NCI-H2196 (cell line): ENCODE measurements around the gene MEIOB.
A peak's percentile ranks its signal among the peaks of the same experiment; 100 is the strongest.
"Not testable (repeated sequence)": the region's sequence is repeated elsewhere in the genome, so short reads cannot be mapped to it uniquely, and the experiment has no call there.

Experiments
- DNase-seq: peaks from one replicate; lab custom pipeline; 2025; ENCODE audit not compliant: unreplicated experiment; lab: John Stamatoyannopoulos, UW

MEIOB gene

DNA sequence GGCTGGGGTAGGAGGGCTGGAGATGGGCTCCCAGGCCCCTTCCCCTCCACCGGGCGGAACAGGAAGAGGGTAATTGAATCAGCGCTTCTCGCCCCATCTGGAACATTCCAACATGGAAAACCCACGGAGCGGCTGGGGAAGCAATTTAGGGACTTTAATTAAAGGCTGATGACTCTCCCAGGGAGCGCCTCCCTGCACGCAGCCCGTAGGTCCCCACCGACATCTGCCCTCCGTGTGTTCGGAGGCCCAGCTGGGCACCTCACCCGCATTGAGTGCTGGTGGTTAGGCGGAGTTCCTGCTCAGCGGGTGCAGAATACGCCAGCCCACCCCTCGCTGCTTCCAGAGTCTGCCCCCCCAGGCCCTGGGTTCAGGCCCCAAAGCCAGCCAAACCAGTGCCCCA lies 36.2 kb upstream of the MEIOB start:
- no peak for DNase-seq

DNA sequence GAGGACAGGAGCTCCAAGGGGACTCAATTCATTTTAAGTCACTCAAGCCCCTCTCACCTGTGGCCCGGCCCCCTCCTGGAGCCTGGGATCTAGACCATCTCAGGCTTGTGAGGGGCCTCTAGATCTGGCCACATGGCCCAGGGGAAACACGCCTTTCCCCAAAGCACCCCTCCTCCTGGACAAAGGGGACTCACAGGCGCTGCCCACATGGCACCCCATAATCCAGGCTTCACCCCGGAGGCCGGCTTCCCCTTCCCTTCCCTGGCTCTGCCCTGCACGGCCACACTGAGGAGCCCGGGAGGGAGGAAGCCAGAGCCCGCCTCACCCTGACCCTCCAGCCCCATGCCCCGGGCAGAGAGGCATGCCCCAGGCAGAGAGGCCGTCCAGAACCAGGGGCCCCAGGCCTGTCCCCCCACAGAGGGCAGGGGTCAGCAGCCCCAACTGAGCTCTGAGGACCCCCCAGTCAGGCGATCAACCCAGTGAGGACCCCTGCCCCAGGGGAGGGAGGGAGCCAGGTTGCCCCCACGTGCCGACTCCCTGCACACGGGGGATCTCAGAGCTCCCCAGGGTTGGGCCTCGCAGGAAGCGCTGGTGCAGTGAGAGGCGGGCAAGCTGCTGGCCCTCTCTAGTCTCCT lies 35.4 kb upstream of the MEIOB start:
- no peak for DNase-seq

DNA sequence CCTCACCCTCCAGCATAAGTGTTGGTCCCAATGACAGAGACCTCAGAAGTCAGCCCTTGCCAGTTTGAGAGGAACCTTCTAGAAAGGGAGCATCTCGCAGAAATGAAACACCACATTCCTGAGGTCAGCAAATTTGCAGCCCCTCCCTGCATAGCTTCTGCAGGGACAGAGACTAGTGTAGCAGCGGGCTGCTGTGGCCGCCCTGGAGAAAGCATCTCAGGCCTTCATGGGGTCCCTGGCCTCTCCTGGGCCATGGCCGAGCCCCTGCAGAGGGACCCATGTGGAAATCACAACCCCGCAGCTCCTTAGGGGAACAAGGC lies 34.8 kb upstream of the MEIOB start:
- no peak for DNase-seq

DNA sequence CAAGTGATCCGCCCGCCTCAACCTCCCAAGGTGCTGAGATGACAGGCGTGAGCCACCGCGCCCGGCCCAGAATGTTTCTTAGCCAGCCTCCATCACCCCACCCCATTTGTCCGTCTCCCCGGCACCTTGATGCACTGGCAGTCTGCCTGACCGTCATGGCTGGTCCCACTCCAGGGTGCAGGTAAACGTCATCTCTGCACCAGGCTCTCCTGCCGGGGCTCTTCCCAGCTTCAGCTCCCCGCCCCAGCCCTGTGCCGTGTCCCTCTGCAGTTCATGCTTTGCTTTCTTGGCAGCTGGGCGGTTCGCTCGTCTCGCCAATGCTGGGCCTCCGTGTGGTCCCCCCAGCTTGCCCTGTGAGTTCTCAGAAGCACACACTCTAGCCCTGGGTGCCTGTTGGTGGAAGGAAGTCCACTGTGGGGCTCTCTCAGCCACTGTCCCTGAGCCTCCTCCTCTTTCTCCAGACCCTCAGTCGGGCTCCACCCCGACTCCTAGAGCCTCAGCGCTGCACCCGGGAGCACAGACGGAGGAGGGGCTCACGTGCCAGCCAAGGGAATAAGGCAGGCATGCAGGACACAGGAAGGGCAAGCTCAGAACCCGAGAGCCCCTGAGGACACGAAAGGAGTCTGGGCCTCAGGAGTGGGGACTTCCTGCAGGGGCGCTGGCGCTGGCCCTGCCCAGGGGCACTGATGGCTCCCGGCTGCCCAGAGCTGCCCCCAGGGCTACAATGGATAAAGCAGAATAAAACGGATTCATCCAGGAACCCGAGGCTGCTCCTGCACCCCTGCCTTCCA lies 34.3 kb upstream of the MEIOB start:
- DNase-seq = no peak

DNA sequence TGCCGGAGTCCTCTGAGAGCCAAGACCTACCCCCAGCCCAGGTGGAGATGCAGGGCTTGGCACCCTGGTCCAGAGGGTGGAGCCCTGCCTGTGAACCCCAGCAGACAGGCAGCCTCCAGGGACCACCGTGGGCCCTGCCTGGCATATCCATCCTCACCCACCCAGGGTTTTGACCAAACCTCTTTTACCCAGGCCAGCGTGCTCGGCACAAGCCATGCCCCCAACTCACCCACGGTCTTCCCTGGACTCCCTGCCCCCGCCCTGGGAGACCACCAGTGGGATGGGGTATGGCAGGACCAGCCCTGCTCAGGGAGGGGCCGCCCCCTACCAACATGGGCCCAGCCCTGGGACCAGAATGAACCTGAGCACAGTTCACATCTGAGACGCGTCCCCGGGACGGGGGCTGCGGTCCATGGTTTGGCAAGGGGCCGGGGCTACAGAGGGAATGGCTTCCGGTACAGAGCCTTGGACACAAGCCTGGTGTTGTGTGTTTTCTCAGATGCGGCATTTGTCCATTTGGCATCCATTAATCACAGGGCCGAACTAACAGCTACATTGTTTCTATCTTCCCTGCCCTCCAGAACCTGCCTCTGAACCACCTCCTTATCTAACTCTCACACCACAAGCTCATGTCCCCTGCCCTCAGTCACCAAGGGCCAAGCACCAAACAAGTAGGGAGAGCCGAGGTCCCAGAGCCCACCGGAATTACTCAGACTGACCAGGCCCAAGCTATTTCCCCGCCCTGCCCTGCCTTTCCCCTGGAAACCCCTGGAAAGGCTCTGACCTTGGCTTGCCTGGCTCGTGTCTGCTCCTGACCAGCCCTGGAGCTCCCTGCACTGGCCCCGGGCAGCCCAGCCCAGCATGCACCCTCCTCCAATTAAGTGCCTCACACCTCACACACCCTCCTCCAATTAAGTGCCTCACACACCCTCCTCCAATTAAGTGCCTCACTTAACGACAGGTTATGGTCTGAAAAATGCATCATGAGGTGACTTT lies 32.2 kb upstream of the MEIOB start:
- DNase-seq = no peak

DNA sequence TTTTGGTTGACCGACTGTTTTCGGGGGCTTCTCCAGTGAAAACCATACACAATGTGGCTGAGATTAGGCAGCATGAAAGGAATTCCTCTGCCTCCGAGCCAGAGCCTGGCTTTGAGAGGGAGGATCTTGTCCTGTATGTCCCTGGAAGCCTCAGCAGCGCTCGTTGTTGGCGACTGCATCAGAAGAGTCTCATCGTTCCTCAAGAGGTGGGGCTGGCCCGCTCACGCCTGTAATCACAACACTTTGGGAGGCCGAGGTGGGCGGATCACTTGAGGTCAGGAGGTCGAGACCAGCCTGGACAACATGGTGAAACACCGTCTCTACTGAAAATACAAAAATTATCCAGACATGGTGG lies 31.2 kb upstream of the MEIOB start:
- DNase-seq = no peak

DNA sequence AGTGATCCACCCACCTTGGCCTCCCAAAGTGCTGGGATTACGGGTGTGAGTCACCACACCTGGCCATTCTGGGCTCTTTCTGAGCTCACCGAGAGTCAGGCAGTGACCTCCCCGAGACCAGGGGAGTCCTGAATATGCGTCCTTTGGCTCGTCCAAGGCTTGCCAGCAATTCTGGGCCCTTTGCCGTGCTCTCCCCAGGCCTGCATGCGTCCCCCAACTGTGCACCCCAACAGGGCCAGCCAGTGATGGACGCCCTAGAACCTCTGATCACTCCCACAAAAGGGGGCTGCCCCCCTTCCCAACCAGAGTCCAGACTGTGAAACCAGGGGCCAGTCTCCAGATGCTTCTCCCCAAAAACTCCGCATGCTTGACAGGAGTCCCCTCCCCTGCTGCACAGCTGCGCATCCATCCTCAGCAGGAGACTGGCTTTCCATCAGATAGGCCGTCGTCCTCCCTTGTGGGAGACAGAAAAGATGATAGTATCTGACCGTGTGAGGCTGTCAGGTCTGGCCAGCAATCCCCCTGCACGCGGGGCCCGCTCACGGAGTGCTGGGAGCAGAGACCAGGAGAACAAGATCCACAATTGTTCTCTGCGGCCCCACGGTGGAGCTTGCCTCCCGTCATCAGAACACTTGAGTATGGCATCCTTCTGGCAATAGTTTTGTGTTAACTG lies 30.7 kb upstream of the MEIOB start:
- no peak for DNase-seq

DNA sequence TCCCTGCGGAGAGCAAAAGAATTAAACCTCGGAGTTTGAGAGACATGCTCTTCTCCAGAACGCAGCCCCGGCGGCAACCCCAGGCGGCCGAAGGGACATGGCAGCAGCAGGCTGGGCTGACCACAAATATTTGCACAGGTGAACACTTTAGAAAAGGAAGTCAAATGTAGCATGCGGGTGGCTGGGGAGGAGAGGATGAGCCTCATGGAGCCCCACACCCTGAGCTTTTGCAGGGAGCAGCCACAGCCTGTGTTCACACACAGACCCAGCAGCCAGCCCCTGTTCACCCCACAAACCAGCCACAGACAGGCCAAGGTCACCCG lies 28.4 kb upstream of the MEIOB start:
- peak; percentile 86 for DNase-seq

DNA sequence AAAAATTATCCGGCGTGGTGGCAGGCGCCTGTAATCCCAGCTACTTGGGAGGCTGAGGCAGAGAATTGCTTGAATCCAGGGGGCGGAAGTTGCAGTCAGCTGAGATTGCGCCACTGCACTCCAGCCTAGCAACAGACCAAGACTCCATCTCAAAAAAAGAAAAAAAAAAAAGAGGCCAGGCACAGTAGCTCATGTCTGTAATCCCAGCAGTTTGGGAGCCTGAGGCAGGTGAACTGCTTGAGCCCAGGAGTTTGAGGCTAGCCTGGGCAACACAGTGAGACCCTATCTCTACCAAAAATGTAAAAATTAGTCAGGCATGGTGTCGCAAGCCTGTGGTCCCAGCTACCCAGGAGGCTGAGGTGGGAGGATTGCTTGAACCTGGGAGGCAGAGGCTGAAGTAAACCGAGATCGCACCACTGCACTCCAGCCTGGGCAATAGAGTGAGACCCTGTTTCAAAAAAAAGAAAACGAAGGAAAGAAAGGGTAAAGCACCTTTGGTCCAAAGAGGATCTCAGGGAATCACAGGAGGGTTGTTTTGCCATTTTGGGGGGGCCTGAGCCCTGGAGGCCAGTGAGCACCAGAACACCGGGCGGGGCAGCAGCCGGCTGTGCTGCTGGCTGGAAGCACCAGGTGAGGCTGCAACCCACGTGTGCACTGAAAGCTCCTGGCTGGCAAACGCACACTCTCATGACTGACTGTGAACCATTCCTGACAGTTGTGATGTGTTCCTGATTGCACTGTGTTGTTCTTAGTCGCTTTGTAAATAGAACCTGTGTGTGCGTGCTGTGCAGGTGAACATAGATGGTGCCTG lies 27.9 kb upstream of the MEIOB start:
- DNase-seq = peak; percentile 86

DNA sequence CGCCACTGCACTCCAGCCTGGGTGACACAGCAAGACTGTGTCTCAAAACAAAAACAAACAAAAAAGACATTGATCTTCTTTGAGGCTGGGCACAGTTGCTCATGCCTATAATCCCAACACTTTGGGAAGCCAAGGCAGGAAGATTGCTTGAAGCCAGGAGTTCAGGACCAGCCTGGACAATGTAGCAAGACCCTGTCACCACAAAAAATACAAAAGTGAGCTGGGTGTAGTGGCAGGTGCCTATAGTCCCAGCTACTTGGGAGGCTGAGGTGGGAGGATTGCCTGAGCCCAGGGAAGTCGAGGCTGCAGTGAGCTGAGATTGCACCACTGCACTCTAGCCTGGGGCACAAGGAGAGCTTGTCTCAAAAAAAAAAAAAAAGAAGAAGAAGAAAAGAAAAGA lies 25.7 kb upstream of the MEIOB start:
- not testable (repeated sequence) for DNase-seq

DNA sequence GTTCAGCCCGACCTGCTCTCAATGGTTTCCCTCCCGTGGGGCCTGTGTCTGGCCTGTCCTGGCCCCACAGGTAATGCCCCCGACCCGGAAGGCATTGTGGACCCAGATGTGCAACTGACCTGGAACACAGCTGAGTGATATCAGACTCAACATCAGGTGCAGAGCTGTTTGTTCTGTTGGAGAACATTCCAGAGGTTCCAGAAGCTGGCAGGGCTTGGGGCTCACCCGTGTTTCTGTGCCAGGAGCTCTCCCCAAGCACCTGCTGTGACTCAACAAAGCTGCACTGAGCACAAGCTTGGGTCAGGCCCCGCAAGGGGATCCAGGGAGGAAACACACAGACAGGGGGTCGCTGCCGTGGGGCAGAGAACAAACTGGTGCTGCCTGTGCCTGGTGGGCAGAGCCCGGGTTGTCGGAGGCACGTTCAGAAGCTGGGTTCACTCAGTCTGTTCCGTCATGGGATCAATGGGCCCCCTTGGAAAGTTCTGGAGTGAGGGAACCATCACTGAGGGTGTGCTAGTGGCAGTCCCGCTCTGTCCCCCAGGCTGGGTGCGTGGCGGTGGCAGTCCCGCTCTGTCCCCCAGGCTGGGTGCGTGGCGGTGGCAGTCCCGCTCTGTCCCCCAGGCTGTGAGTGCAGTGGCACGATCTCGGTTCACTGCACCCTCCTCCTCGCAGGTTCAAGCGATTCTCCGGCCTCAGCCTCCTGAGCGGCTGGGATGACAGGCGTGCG lies 24.1 kb upstream of the MEIOB start:
- DNase-seq = no peak

DNA sequence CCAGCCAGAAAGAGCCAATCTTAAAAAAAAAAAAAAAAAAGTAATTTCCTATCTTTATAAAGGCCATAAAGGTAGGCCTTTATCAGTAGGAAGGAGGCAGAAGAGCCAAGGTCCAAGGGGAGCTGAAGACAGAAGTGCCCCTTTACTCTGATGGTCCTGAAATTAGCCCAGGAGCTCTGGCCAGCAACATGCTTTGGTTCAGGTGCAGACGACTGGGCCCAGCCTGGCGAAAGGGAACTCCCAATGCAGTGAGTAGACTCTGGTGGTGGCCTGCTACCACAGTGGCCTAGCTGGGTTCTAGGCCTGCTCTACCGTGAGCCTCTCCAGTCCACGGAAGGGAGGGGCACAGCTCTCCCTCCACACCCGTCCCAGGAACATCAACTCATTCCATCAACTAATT lies 23.1 kb upstream of the MEIOB start:
- no peak for DNase-seq

DNA sequence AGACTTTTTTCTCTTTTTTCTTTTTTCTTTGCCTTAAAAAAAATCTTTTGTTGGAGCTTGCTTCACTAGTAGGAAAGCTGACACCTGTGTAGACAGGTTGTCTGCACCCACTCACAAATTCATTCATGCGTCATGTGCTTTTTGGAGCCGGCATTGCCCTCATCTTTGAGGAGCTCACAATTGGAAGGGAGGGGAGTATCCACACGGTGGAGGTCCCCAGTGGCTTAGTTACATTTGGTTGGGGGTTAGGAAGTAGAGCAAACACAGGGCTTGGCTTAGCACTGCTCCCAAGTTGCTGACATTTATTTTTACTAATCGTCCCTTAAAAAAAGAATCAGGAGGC lies 18.7 kb upstream of the MEIOB start:
- peak; percentile 23 for DNase-seq

DNA sequence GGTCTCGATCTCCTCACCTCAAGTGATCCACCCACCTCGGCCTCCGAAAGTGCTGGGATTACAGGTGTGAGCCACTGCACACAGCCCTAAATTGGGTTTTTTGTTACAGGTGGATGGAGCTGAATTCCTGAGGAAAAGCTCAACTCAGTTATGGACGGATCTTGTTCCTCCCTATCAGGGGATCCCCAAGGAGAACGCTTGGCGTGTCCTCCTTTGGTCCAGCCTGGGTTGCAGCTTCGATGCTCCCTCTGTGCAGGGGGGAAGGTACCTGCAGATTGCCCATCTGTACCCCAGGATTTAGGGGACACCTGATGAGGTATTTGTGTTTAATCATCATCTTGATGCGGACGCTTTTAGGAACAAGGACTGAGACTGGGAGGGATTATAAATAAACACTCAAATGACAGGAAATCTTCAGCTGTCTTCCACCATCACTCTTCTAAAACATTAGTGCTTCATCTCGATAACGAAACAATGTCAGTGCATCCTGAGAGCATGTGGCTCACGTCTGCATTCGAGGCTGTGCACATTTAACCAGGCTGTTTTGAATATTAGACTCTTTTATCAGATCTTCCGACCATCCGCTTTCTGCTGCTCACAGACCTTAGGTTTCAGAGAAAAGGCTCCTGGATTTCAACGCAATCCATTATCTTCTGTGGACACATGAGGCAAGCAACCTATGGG lies 18.2 kb upstream of the MEIOB start:
- DNase-seq = no peak

DNA sequence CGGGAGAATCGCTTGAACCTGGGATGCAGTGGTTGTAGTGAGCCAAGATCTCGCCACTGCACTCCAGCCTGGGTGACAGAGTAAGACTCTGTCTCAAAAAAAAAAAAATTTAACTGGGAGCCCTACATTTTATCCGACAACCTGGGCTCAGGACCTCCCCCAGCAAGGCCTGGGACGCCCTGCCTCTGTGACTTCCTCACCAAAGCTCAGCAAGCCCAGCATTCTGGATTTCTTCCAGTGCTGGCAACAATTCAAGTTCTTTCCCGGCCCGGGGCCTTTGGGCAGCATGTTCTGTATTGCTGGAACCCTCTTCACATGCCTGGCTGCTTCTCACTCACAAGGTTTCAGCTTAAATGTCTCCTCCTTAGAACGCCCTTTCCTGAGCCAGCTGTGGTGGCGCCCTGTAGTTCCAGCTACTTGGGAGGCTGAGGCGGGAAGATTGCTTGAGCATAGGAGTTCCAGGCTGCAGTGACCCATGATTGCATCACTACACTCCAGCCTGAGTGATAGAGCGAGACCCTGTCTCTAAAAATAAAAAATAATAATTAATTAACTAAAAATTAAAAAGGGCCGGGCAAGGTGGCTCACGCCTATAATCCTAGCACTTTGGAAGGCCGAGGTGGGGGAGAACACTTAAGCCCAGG lies 15.9 kb upstream of the MEIOB start:
- peak; percentile 30 for DNase-seq

DNA sequence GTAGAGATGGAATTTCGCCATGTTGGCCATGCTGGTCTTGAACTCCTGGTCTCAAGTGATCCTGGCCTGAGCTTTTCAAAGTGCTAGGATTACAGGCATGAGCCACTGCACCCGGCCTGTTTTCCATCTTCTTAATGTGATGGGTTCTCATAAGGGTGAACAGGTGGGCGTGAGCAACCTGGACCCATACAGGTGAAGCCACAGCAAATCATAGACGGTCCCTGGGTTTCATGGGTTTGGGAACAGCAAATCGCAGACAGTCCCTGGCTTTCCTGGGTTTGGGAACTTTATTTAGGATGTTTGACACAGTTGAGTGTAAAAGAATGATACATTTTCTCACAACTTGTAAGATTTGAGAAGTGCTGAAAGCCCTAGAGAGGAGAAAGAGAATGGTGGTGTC lies 12.9 kb upstream of the MEIOB start:
- no peak for DNase-seq

DNA sequence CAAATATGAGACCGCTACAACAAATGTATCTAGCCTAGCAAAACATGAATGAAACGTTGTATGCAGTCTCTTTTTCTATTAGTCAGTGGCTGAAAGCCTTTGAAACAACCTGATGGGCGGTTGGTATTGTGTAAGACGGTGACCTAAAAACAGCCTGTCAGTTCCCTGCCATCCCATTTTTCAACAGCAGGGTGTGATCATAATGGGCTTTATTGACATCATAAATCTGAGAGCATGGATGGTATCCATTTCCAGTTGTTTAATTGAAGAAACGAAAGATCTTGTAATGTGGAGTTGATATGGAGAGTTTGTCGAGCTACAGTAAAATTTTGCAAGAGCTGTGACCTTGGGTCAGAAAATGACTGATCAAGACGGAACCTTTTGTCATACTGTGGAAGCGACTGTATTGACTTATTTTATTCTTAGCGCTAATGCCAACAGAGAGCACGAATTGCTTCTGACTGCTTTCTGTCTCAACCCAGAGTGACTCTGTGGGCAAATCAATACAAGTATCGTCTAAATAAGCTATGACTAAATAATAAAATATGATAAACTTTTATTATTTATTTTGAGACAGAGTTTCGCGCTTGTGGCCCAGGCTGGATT lies 12.3 kb upstream of the MEIOB start:
- DNase-seq = no peak

DNA sequence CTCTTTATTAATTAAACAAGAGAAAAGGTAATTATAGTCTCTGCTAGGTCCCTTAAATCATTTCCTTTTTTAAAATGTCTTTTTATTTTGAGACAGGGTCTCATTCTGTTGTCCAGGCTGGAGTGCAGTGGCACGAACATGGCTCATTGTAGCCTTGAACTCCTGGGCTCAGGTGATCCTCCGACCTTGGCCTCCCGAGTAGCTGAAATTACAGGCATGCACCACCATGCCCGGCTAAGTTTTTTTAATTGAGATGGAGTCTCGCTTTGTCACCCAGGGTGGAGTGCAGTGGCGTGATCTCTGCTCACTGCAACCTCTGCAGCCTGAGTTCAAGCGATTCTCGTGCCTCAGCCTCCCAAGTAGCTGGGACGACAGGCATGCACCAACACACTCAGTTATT lies 9.2 kb upstream of the MEIOB start:
- not testable (repeated sequence) for DNase-seq

DNA sequence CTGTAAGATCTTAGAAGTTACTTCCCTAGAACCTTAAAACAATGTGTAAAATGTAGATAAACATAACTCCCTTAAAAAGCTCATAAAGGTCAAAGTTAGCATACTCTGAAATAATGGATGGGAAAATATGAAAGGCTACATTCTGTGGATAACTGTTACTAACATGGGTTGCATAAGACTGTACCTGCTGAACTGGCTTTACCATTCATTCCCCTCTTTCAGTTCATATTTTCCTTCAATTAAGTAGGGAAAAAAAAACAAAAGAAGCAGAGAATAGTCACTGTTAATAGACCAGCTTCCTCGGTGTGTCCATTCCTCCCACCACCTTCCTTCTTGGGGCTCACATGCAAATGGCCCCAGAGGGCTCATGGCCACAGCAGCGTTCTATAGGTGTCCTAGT lies 7.5 kb upstream of the MEIOB start:
- no peak for DNase-seq
